GM19193 (cell line): ENCODE data around the gene NR2C2.

Experiments used
- POLR2A ChIP-seq: IDR thresholded peaks from 4 replicates; pipeline ENCODE4 v1.6.1; 2011; ENCODE audit not compliant: insufficient read depth, insufficient read length; ENCODE audit errors: extremely low read depth

The NR2C2 gene

GRCh38 chr3:14933820-14934425 lies 13.5 kb upstream of the NR2C2 start:
- TF ChIP-seq POLR2A: no peak

GRCh38 chr3:14935592-14936345 lies 11.6 kb upstream of the NR2C2 start:
- no peak for TF ChIP-seq POLR2A

DNA sequence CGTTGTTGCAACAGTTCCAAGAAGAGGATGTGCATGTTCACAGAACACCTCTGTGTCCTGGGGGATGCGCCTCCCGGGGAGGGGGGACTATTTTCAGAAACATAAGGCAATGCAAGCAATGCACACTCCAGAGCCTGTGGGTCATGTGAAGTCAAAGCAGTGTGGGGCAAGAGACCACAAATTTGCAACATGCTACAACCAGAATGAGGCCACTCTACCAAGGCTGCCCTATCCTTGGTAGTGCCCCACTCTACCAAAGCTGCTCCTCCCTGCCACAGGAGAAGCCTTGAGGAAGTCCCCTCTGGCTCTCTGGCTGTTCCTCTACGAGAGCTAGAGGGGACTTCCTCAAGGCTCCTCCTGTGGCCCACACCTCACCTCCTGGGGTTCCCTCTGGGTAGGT lies 8.4 kb upstream of the NR2C2 start:
- TF ChIP-seq POLR2A: no peak

DNA sequence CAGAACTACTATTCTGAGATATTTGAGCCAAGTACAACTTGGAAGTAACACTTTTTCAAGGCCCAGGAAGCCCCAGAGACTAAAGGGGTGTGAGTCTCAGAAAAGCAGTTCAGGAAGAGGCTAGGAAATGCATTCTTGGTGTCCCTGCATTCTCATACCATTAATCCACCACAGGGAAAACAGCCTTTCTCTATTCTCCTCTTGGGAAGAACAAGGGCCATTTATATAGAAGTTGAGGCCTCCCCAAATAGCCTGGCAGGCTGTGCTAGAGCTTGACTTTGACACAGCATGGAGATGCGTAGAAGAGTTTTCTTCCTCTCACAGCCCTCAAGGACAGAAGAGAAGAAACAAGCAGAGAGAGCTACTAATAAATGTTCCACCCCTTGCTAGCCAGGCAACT lies 5.5 kb upstream of the NR2C2 start:
- no peak for TF ChIP-seq POLR2A

DNA sequence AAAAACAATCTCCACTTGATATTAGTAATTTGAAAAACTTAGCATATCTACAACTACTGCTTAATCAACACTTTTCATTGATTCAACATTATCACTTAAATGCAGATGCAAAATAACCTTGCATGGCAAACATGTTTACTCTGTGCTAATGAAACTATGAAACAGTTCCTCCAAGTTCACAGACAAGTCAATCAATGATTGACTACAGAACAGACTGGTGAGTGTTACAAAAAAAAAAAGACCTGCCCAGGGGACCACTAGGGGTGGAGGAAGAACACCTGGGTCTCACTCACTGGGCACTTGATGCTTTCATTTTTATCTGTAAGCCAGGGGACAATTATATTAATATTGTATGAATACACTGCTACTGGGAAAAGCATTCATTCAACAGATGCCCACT lies 4.3 kb upstream of the NR2C2 start:
- no peak for TF ChIP-seq POLR2A

GRCh38 chr3:14946236-14946635 lies 1.1 kb upstream of the NR2C2 start:
- no peak for TF ChIP-seq POLR2A

- no peak for TF ChIP-seq POLR2A
Observed at GRCh38 chr3:14946739-14947099, 664 bp upstream of the NR2C2 start.

GRCh38 chr3:14947886-14948608 lies 664 bp downstream of the NR2C2 start:
- TF ChIP-seq POLR2A: peak; percentile 50

- peak; percentile 43 for TF ChIP-seq POLR2A
Observed at GRCh38 chr3:14948609-14949038, 1.2 kb downstream of the NR2C2 start.

DNA sequence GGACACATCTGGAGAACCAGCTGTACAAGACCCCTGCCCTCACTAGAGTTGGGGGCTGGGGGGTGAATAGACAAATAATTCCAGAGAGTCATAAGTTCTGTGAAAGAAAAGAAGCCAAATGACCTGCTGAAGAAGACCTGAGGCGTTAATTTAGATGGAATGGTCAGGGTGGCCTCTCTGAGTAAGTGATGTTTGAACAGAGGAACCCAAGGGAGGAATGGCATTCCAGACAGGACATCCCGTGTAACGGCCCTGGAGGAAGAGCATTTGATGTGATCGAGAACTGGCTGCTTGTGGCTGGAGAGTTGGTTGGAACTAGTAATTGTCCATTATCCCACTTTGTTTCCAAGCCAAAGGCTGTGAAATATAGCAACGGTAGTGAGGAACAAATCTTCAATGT lies 1.7 kb downstream of the NR2C2 start:
- no peak for TF ChIP-seq POLR2A

DNA sequence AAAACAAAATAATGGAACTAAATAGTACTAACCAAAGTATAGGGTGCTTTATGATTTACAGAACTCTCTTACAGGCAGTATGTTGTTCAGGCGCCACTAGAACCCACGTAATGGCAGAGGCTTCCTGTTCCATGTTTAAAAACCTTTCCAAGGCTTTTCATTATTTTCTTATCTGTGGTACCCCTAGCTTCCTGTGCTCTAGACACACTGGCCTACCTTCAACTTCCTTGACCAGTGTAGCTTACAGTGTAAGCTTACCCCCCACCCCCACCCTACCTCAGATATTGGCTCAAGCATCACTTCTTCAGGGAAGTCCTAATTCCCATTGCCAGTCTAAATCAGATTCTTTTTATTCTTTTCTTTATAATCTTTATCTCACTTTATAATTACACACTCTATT lies 2.9 kb downstream of the NR2C2 start:
- TF ChIP-seq POLR2A: no peak

DNA sequence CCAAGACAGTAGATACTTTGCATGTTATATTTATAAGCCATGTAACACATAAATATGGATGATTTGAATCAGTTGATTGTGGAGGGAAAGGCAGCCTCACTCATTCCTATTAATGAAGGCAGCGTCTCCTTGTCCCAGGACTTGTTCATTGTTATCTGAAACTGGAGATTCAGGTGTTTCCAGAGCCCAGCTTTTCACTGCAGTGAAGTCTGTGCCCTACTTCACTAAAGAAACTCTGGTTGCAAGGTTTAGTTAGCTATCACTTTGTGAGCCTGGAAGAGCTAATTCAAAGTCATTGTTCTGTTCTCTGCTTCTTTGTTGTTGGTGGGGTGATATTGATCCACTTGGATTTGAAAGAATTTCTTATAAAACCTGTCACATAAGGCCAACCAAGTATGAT lies 9.8 kb downstream of the NR2C2 start:
- no peak for TF ChIP-seq POLR2A

DNA sequence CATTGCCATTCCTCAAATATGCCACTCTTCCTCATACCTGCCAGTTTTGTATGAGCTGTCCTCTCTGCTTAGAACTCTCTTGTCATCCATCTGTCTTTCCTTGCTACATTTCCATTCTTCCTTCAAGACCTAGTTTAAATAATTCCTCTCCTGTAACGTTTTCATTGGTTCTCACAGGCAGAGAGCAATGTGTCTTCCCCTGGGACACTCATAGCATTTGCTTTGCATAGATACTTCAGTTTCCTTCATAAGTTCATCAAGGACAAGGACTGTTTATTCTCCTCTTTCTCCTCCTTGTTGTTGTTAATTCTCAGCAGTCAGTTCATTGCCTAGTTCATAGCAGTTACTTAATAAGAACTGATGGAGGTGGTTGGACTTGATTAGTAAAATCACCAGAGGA lies 10.5 kb downstream of the NR2C2 start:
- no peak for TF ChIP-seq POLR2A

GRCh38 chr3:14959359-14959943 lies 12.1 kb downstream of the NR2C2 start:
- no peak for TF ChIP-seq POLR2A

DNA sequence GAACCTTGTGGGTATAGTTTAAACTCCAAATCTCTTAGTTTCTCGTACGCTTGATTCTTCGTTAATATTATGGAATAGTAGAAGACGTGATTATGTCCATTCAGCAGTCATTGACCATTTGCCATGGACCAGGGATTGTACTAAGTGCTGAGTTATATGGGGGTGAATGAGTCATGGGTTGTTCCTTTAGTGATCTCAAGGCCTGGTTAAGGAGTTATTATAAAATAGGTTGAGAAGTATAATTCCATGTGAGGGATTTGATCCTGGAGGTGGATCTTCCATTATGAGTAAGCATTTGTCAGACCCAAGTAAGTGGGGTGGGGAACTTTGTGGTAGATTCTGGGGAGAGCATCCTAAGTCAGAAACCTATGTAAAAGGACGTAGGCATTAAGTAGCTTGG lies 15.4 kb downstream of the NR2C2 start:
- no peak for TF ChIP-seq POLR2A
